Prostate gland (tissue), 2 donors: Measurements from ENCODE around the gene SERINC5.

ENCODE experiments used
- CTCF ChIP-seq, 4 experiments: fragments of 200-600 bp in 2 of 4; fragments of 450-650 bp in 2 of 4; sonication (generic) in 2 of 4; IDR thresholded peaks; 1 replicate in 3 of 4; 2 replicates in 1 of 4; pipeline ENCODE4 v1.5.1; 2016 to 2019; ENCODE audit warnings: antibody characterized with exemption in 4 of 4, mild to moderate bottlenecking in 2 of 4, moderate library complexity in 2 of 4
- POLR2AphosphoS5 ChIP-seq: sonication (generic); formaldehyde crosslinking; IDR thresholded peaks from one replicate; pipeline ENCODE4 v1.6.1; 2017; ENCODE audit warnings: antibody characterized with exemption

GRCh38 chr5:80105698-80106439 is 150.0 kb downstream of the SERINC5 start:
- TF ChIP-seq CTCF (IDR thresholded peaks at IDR 0.05) = no peak
- TF ChIP-seq POLR2AphosphoS5 = no peak
